ENCODE measurements around the gene TBC1D14.

TBC1D14 gene

GRCh38 chr4:6892909-6893202 is 16.8 kb upstream of the TBC1D14 start:
- TF ChIP-seq ZNF70 (CRISPR knock-in tag; IDR thresholded peaks at IDR 0.05) (no peak), TSHZ2 (CRISPR knock-in tag; IDR thresholded peaks at IDR 0.05) (no peak), ISL1 (CRISPR knock-in tag; IDR thresholded peaks at IDR 0.05) (no peak), PPARA (CRISPR knock-in tag; IDR thresholded peaks at IDR 0.05; ENCODE audit: borderline replicate concordance) (no peak), OSR1 (CRISPR knock-in tag; IDR thresholded peaks at IDR 0.05) (no peak), CSDC2 (CRISPR knock-in tag; IDR thresholded peaks at IDR 0.05) (no peak), CREB5 (CRISPR knock-in tag; IDR thresholded peaks at IDR 0.05; ENCODE audit: low read depth) (no peak), ZNF565 (CRISPR knock-in tag; conservative IDR thresholded peaks at IDR 0.05; ENCODE audit: low read depth) (no peak), BACH2 (CRISPR knock-in tag; IDR thresholded peaks at IDR 0.05; ENCODE audit: borderline replicate concordance) (no peak), POU6F1 (CRISPR knock-in tag; IDR thresholded peaks at IDR 0.05; ENCODE audit: borderline replicate concordance, low read depth) (no peak), RARB (CRISPR knock-in tag; IDR thresholded peaks at IDR 0.05) (no peak), GLIS3 (CRISPR knock-in tag; IDR thresholded peaks at IDR 0.05) (no peak), CSRNP3 (CRISPR knock-in tag; IDR thresholded peaks at IDR 0.05) (no peak), ZFP3 (CRISPR knock-in tag; IDR thresholded peaks at IDR 0.05) (no peak), PATZ1 (CRISPR knock-in tag; IDR thresholded peaks at IDR 0.05; ENCODE audit: borderline replicate concordance) (no peak)
- no peak for ATAC-seq

GRCh38 chr4:6893449-6894085 is 16.1 kb upstream of the TBC1D14 start:
- TF ChIP-seq TOX (CRISPR knock-in tag; IDR thresholded peaks at IDR 0.05; ENCODE audit: borderline replicate concordance) (no peak), ZC3H10 (CRISPR knock-in tag; IDR thresholded peaks at IDR 0.05) (no peak), ESRRG (CRISPR knock-in tag; IDR thresholded peaks at IDR 0.05) (no peak), ZNF8 (CRISPR knock-in tag; IDR thresholded peaks at IDR 0.05) (no peak), OSR1 (CRISPR knock-in tag; IDR thresholded peaks at IDR 0.05) (no peak), CREB5 (CRISPR knock-in tag; IDR thresholded peaks at IDR 0.05; ENCODE audit: low read depth) (no peak)
- no peak for ATAC-seq

GRCh38 chr4:6894086-6894478 is 15.5 kb upstream of the TBC1D14 start:
- ATAC-seq: no peak
- TF ChIP-seq ISL1 (CRISPR knock-in tag; IDR thresholded peaks at IDR 0.05): no peak
- TF ChIP-seq CREB5 (CRISPR knock-in tag; IDR thresholded peaks at IDR 0.05; ENCODE audit: low read depth): no peak
- TF ChIP-seq GLIS3 (CRISPR knock-in tag; IDR thresholded peaks at IDR 0.05): no peak
- no peak for TF ChIP-seq TCF4 (CRISPR knock-in tag; IDR thresholded peaks at IDR 0.05; ENCODE audit: borderline replicate concordance)
- TF ChIP-seq TOX (CRISPR knock-in tag; IDR thresholded peaks at IDR 0.05; ENCODE audit: borderline replicate concordance): no peak
- no peak for TF ChIP-seq SNAI2 (CRISPR knock-in tag; IDR thresholded peaks at IDR 0.05)
- no peak for TF ChIP-seq POU6F1 (CRISPR knock-in tag; IDR thresholded peaks at IDR 0.05; ENCODE audit: borderline replicate concordance, low read depth)
- no peak for TF ChIP-seq ZFP3 (CRISPR knock-in tag; IDR thresholded peaks at IDR 0.05)
- TF ChIP-seq ZC3H10 (CRISPR knock-in tag; IDR thresholded peaks at IDR 0.05): no peak
- no peak for TF ChIP-seq CSRNP3 (CRISPR knock-in tag; IDR thresholded peaks at IDR 0.05)
